ENCODE results near the gene PCDHB4.

GRCh38 chr5:141077826-141078225 is 43.8 kb upstream of the PCDHB4 start:
- TF ChIP-seq ATF1 (CRISPR knock-in tag; IDR thresholded peaks at IDR 0.05) (no peak), ZBTB34 (CRISPR knock-in tag; IDR thresholded peaks at IDR 0.05) (no peak), ADNP (CRISPR knock-in tag; IDR thresholded peaks at IDR 0.05) (no peak), SIN3A (IDR thresholded peaks at IDR 0.05; ENCODE audit: borderline replicate concordance, low read depth, low read length) (no peak), CTCF (CRISPR knock-in tag; IDR thresholded peaks at IDR 0.05) (no peak), ZNF564 (CRISPR knock-in tag; IDR thresholded peaks at IDR 0.05) (no peak), BORCS8-MEF2B (CRISPR knock-in tag; IDR thresholded peaks at IDR 0.05) (no peak), NR2F1 (CRISPR knock-in tag; IDR thresholded peaks at IDR 0.05) (no peak), ZNF24 (IDR thresholded peaks at IDR 0.05) (no peak), POLR2A (IDR thresholded peaks at IDR 0.05; ENCODE audit: insufficient read depth in 1 of 2, low read depth in 2 of 2, low read length in 2 of 2) (no peak), EP300 (IDR thresholded peaks at IDR 0.05; ENCODE audit: low read depth in 2 of 2, low read length in 2 of 2) (no peak), EP300 (CRISPR knock-in tag; IDR thresholded peaks at IDR 0.05; ENCODE audit: borderline replicate concordance) (no peak), REST (IDR thresholded peaks at IDR 0.05; ENCODE audit: borderline replicate concordance in 1 of 2, low read depth in 1 of 2, low read length in 2 of 2) (no peak), ZBTB1 (CRISPR knock-in tag; IDR thresholded peaks at IDR 0.05; ENCODE audit: borderline replicate concordance) (no peak)
